Activated CD4-positive, alpha-beta T cell treated with anti-CD3 and anti-CD28 coated beads for 1 hour (primary cell): ENCODE results near the gene SLC38A10.
"Not testable (repeated sequence)": the region's sequence is repeated elsewhere in the genome, so short reads cannot be mapped to it uniquely, and the experiment has no call there.

ENCODE experiments used
- DNase-seq: peaks from one replicate; pipeline ENCODE4 v3.0.0-alpha.2; 2020

SLC38A10 gene

DNA sequence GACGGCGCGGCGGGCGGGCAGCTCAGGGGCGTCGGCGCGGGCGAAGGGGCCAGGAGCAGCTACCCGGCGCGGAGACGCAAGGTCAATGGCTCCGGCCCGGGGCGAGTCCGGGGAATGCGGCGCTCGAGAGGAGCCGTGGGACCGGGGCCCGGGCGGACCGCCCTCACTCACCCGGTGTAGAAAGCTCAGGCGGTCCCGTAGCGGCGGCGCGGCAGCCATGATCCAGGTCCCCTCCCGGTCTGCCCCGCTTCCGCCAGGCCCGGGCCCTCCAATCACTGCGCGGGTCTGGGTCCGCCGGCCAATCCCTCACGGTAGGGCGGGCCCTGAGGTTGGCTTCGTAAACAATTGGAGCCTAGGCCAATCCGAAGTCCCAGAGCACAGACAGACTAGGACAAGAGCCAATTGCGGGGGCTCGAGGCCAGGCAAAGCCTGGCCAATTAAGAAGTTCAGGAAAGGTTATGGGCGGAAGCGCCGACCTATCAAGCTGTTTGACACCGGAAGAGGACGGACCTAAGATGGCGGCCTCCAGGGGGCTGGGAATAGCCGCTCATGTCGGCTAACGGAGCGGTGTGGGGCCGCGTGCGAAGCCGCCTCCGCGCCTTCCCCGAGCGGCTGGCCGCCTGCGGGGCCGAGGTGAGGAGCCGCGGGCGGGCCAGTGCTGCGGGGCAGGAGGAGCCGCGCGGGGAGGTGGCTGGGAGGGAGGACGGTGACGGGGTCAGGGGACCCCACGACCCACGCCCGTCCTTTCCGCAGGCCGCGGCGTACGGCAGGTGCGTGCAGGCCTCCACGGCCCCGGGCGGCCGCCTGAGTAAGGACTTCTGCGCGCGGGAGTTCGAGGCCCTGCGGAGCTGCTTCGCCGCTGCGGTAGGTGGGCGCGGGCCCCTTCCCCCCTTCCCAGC is 56.0 kb downstream of the SLC38A10 start, which contains the start of the genes NDUFAF8 and TEPSIN:
TSS of gene NDUFAF8 (plus strand) at position 504 of the 899 bp plus-strand sequence. CDS start at position 550, 46 bp downstream.
TSS of gene TEPSIN (minus strand) at position 241 of the 899 bp plus-strand sequence. CDS start at position 219, 22 bp downstream.
- peak; percentile 93 for DNase-seq

DNA sequence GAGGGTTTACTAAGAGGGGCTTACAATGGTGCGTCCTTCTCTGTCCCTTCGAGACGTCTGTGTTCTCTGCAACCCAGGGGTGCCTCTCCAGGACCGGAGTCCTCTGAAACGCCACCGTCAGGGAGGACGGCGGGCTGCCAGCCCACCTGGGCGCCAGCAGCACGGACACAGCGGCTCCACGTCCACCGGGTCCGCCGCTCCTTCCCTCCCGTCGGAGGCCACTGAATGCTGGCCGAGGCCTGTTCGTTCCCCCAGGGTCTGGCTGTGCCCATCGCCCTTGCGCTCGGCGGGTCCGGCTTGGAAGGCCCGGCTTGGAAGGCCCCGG is 56.7 kb downstream of the SLC38A10 start:
- DNase-seq, result no peak

GRCh38 chr17:81237591-81238489 is 57.3 kb downstream of the SLC38A10 start:
- no peak for DNase-seq

- no peak for DNase-seq
Observed at GRCh38 chr17:81236784-81237183, 58.3 kb downstream of the SLC38A10 start.

DNA sequence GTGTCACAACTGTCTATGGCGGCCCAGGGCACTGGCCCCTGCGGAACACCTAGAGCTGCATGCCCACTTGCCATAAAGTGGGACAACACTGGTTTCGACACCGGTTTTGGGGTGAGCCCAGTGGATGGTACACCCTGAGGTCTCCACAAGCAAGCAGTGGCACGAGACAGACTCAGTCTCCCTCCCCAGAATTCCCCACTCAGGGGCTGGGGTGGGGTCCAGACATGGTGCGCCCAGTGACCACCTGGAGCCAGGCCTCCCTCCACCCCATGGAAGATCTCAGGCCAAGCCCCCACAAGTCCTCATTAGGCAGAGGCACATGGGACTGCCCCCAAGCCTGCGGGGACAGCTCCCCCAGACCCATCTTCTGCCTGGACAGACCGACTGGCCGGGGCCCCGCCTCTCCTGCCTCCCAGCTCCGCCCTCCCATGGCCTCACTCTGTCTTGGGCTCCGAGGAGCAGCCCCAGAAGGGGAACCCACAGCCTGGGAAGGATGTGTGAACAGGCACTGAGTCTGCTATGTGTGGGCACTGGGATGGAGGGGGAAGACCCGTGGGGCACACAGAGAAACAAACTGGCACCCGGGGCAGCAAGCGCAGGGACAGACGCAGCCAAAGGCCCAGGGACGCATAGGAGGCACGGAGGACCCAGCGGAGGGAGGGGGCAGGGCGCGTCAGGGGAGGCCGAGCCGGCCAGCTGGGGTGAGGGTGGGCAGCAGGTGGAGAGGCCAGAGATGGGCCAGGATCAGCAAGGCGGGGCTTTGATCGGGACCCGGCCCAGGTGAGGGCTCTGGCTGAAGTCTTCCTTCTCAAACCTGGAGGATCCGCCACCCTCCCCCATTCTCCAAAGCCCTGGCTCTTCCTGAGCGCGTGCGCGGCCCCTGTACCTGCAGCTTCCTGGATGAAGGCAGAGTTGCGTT is 59.0 kb downstream of the SLC38A10 start:
- DNase-seq, result no peak

- DNase-seq, result no peak
Observed at GRCh38 chr17:81234940-81235821, 59.9 kb downstream of the SLC38A10 start.

GRCh38 chr17:81234506-81234855 is 60.6 kb downstream of the SLC38A10 start:
- DNase-seq, result no peak

DNA sequence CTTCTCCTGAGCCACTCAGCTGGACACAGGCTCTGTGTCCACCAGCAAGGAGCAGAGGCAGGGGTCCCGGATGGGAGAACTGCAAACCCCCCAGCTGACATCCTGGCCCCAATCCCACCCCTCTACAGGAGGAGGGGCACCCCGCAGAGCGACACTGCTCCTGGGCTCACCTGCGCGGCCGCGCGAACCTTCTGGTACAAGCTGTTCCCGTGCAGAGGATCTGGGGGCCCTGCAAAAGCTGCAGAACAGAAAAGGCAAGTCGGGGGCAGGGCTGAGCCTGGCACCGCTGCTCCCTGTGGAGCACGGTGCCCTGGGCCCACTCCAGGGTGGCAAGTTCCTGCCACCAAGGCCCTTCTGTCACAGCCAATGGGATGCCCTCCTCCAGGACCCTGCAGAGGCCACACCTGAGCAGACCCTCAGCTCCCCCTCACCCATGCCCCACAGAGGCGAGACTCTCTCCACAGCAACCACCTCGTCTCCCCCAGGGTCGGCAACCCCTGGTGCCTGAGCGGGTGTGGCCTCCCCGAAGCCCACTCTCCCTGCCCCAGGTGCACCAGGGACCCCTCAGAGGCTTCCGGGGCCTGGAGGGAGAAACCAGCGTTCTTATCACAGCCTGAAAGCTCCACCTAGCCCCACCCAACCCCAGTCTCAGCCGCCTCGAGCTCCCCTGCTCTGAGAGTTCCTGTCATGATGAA is 61.1 kb downstream of the SLC38A10 start:
- DNase-seq, result no peak

DNA sequence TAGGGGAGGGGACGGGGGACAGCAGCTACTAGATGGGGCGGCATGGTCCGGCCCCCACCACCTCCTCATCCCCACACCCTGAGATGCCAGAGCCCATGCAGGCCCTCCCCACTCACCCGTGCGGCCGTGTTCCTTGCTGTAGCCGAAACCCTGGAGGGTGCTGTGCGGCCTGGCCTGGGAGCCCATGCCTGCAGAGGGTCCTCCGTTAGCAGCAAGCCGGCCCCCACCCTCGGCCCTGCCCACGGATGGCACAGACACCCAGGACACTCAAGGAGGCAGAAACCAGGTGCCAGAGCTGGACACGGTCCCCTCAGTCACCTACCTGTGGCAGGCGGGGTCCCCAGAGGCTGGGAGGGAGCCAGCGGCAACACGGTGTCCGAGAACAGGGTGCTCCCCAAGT is 61.8 kb downstream of the SLC38A10 start:
- no peak for DNase-seq

GRCh38 chr17:81232616-81233241 is 62.4 kb downstream of the SLC38A10 start:
- no peak for DNase-seq

DNA sequence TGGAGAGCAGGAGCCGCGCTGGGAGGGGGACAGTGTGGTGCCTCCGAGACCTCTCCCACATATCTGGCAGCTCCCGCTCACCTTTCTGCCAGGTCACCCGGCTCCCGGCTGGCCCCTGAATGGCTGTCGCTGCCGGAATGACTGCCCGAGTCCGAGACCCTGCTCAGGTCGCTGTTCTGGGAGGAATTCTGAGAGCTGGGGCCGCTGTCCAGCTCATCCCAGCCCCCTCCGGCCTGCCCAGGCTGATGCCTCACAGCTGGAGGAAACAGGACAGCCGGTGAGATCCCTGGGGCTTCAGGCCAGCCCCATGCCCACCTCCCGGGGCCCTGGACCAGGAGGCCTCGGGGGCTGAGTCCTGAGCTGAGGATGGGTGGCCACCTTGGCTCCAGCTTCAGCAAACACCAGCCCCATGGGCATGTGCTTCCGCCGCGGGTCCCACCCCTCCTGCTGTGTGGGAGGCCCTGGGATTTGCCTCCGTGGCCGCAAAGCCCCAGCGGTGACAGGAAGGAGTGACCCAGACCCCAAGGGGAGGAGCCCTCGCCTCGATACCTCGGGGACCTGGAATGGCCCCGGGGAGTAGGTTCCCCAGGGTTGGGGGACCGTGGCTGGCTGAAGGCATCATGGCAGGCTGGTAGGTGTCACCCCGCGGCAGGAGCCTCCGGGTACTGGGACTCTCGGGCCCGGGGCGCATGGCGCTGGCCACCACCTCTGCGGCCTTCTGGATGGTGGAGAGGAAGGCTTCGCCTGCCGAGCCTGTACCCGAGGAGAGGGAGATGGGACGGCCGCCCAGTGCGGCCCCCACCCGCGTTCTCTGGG is 63.1 kb downstream of the SLC38A10 start:
- DNase-seq, result no peak

- no peak for DNase-seq
Observed at GRCh38 chr17:81231121-81231645, 63.9 kb downstream of the SLC38A10 start.

- no peak for DNase-seq
Observed at GRCh38 chr17:81230043-81230820, 64.9 kb downstream of the SLC38A10 start.

DNA sequence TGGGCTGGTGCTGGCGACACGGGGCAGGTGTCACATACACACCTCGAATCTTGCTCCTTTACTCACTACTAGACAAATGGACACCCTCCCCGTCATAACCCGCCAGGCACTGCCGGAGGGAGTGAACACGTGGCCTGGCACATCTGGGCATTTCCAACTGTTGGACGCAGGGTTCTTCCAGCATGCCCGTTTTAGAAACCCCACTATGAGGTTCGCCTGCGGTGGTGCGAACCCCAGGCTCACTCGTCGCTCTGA is 65.5 kb downstream of the SLC38A10 start:
- DNase-seq, result no peak

DNA sequence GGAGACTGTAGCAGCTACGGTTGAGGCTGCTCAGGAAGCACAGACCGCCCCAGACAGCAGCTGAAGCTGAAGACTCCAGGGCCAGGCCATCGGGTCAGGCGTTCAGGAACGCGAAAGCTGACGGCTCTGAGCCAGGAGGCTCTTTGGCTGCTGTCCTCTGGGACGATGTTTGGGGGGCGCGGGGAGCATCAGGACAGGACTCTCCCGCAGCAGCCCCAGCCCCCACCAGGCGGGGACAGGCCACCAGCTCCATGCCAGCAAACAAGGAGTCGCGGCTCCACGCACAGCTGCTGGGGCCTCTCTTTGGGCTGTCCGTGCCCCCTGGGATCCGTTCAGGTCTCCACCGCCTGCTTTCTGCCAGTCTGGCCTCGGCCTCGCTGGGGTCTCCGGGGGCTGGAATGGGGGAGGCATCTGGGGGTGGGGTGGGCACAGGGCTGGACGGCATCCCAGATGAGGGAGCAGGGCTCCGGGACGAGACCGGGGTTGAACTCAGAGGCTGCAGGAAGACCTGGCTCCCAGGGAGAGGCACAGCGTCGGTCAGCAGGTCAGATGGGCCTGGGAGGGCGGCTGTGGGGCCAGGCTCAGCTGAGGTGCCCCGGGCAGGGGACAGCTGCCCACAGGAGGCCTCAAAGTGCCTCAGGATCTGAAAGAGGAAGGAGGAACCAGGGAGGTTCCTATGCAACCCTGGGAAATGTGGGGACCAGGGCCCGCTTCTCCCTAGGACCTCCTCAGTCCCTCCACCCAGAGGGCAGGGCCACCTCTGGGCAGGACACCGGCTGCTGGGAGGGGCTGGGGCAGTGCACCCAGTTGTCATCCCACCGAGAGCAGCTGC is 66.1 kb downstream of the SLC38A10 start:
- DNase-seq, result no peak

GRCh38 chr17:81228420-81228819 is 66.7 kb downstream of the SLC38A10 start:
- no peak for DNase-seq

GRCh38 chr17:81227630-81228029 is 67.5 kb downstream of the SLC38A10 start:
- DNase-seq, result not testable (repeated sequence)

DNA sequence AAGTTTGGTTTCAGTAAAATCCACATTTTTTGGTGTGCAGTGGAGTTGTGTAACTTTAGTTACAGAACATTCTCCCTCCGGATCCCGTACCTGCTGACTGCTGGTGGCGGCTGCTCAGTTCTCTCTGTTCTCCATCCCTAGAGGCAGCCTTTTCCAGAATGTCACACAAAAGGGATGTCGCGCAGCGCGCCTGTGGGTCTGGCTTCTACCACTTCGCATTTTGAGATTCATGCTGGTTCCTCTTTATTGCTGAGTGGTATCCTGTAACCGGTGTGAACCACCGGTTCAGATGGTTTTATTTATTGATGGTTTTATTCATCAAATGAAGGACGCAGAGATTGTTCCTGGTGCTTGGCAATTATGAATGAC is 71.4 kb downstream of the SLC38A10 start:
- no peak for DNase-seq
